K562 (cell line): ENCODE data around the gene FMN1.

ENCODE experiments used
- CTCF ChIP-seq, 3 experiments: IDR thresholded peaks in 2 of 3; conservative IDR thresholded peaks in 1 of 3; 2 replicates each; pipeline ENCODE4 v1.5.1; 2011 to 2012; ENCODE audit warnings: low read length in 3 of 3, mild to moderate bottlenecking in 3 of 3, control low read depth in 2 of 3, improper control_type of control experiment in 1 of 3, inconsistent platforms in 1 of 3, low read depth in 1 of 3, mixed read lengths in 1 of 3, moderate library complexity in 1 of 3; ENCODE audit not compliant: insufficient read depth in 2 of 3
- NR3C1 ChIP-seq: sonication (generic); formaldehyde crosslinking; IDR thresholded peaks from 2 replicates; pipeline ENCODE4 v1.8.1; 2022; ENCODE audit warnings: missing genetic modification reagents
- ZBTB8A ChIP-seq: fragments of 450-650 bp; IDR thresholded peaks from 2 replicates; pipeline ENCODE4 v1.6.1; 2018; ENCODE audit warnings: mild to moderate bottlenecking, moderate library complexity; ENCODE audit not compliant: partially characterized antibody

GRCh38 chr15:32970847-32971246 is 223.7 kb downstream of the FMN1 start:
- no peak for TF ChIP-seq NR3C1 (CRISPR knock-in tag)
- TF ChIP-seq ZBTB8A, result no peak
- TF ChIP-seq CTCF (IDR thresholded peaks at IDR 0.05 in 2 of 3, conservative IDR thresholded peaks at IDR 0.05 in 1 of 3; ENCODE audit: insufficient read depth in 2 of 3, low read depth in 1 of 3, low read length in 3 of 3), result no peak
